ENCODE data around the gene DUOXA1. TPM values are rescaled to one million over a fixed set of nuclear protein-coding genes. Genes with fewer than 3 reads are reported as not detected.

DUOXA1 gene
- total RNA-seq, 1 donor from 2014 or later = 1.9 TPM

GRCh38 chr15:45111390-45112142, 18.1 kb downstream of the DUOXA1 start:
- Mint-ChIP-seq H3K4me1 (ENCODE audit: unreplicated experiment) (peaks cover 17% of the 10 kb centered on the region), H3K36me3 (ENCODE audit: low read depth, unreplicated experiment) (peaks cover 3% of the 10 kb centered on the region), H3K4me3 (ENCODE audit: unreplicated experiment) (peak overlapping the region; percentile 42), H3K9me3 (ENCODE audit: unreplicated experiment) (no peaks in the 10 kb centered on the region), H3K27me3 (ENCODE audit: unreplicated experiment) (peaks cover 48% of the 10 kb centered on the region), H3K27ac (ENCODE audit: unreplicated experiment) (no peak overlapping the region)
- DNase-seq (ENCODE audit: low spot score) = no peak
- TF ChIP-seq, protein P1, sequence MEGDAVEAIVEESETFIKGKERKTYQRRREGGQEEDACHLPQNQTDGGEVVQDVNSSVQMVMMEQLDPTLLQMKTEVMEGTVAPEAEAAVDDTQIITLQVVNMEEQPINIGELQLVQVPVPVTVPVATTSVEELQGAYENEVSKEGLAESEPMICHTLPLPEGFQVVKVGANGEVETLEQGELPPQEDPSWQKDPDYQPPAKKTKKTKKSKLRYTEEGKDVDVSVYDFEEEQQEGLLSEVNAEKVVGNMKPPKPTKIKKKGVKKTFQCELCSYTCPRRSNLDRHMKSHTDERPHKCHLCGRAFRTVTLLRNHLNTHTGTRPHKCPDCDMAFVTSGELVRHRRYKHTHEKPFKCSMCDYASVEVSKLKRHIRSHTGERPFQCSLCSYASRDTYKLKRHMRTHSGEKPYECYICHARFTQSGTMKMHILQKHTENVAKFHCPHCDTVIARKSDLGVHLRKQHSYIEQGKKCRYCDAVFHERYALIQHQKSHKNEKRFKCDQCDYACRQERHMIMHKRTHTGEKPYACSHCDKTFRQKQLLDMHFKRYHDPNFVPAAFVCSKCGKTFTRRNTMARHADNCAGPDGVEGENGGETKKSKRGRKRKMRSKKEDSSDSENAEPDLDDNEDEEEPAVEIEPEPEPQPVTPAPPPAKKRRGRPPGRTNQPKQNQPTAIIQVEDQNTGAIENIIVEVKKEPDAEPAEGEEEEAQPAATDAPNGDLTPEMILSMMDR (IDR thresholded peaks at IDR 0.05; ENCODE audit: unreplicated experiment) = no peak

DNA sequence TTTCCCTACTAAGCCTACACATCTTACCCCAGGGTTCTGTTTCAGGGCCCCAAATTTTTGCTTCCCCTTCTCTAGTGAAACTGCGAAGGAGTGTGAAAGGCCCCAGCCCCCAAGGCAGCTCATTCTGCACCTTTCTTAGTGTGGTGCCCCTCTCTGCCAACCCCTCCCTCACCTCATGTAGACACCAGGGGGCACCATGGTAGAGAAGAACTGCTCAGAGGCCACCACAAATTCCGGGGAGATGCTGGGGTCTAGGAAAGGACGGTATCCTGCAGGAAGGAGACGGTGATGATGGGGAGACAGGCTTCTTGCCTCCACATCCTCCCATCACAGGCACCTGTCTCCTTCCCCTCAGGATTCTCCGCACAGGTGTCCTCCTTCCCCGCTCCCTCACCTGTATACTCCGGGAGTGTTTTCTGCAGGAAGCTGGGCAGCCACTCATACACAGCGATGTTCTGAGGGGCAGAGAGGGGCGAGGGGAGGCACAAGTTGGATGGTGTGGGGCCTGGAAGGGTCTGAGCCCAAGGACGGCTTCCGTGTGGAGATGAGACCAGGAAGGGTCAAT, 19.3 kb downstream of the DUOXA1 start:
- Mint-ChIP-seq H3K27me3 (ENCODE audit: unreplicated experiment) (peaks cover 38% of the 10 kb centered on the region), H3K4me3 (ENCODE audit: unreplicated experiment) (no peak overlapping the region), H3K4me1 (ENCODE audit: unreplicated experiment) (peaks cover 17% of the 10 kb centered on the region), H3K9me3 (ENCODE audit: unreplicated experiment) (no peaks in the 10 kb centered on the region), H3K27ac (ENCODE audit: unreplicated experiment) (no peak overlapping the region), H3K36me3 (ENCODE audit: low read depth, unreplicated experiment) (peaks cover under 1% of the 10 kb centered on the region)
- TF ChIP-seq, protein P1 (IDR thresholded peaks at IDR 0.05; ENCODE audit: unreplicated experiment) = no peak
- DNase-seq (ENCODE audit: low spot score) = no peak

- TF ChIP-seq, protein P1 (IDR thresholded peaks at IDR 0.05; ENCODE audit: unreplicated experiment) = no peak
- Mint-ChIP-seq H3K4me3 (ENCODE audit: unreplicated experiment) (no peak overlapping the region), H3K27ac (ENCODE audit: unreplicated experiment) (no peak overlapping the region), H3K4me1 (ENCODE audit: unreplicated experiment) (peaks cover 10% of the 10 kb centered on the region), H3K27me3 (ENCODE audit: unreplicated experiment) (peaks cover 32% of the 10 kb centered on the region), H3K9me3 (ENCODE audit: unreplicated experiment) (no peaks in the 10 kb centered on the region), H3K36me3 (ENCODE audit: low read depth, unreplicated experiment) (peaks cover 3% of the 10 kb centered on the region)
- DNase-seq (ENCODE audit: low spot score) = no peak
These were observed 21.6 kb downstream of the DUOXA1 start for GRCh38 chr15:45107941-45108630.

- no peaks in the 10 kb centered on the region for H3K9me3 Mint-ChIP-seq (ENCODE audit: unreplicated experiment)
- H3K4me3 Mint-ChIP-seq (ENCODE audit: unreplicated experiment) = no peak overlapping the region
- no peak overlapping the region for H3K27ac Mint-ChIP-seq (ENCODE audit: unreplicated experiment)
- peaks cover 3% of the 10 kb centered on the region for H3K36me3 Mint-ChIP-seq (ENCODE audit: low read depth, unreplicated experiment)
- TF ChIP-seq, protein P1 (IDR thresholded peaks at IDR 0.05; ENCODE audit: unreplicated experiment) = no peak
- H3K27me3 Mint-ChIP-seq (ENCODE audit: unreplicated experiment) = peaks cover 30% of the 10 kb centered on the region
- DNase-seq (ENCODE audit: low spot score) = no peak
- H3K4me1 Mint-ChIP-seq (ENCODE audit: unreplicated experiment) = peaks cover 12% of the 10 kb centered on the region
These were observed 23.5 kb downstream of the DUOXA1 start for GRCh38 chr15:45106002-45106790.

Data from endothelial cell (in vitro differentiated cells).